ENCODE measurements around the gene MORC2.

DNA sequence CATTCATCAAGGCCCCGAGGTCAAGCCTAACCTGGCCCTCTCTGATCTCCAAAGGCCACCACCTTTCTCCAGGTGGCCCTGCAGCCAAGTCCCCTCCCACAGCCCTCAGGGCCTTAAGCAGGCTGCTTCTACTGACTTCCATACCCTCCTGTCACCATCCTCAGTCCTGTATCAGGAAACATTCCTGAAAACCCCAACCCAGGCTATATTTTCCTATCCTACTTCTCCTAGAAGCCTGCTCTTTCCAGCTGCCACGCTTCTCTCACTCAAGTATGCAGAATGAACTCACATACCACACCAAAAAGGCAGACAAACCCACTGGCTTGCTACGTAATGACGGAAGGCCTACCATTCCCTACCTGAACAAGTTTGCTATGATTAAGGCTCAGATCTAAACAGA lies 23.6 kb downstream of the MORC2 start:
- TF ChIP-seq, protein P1, sequence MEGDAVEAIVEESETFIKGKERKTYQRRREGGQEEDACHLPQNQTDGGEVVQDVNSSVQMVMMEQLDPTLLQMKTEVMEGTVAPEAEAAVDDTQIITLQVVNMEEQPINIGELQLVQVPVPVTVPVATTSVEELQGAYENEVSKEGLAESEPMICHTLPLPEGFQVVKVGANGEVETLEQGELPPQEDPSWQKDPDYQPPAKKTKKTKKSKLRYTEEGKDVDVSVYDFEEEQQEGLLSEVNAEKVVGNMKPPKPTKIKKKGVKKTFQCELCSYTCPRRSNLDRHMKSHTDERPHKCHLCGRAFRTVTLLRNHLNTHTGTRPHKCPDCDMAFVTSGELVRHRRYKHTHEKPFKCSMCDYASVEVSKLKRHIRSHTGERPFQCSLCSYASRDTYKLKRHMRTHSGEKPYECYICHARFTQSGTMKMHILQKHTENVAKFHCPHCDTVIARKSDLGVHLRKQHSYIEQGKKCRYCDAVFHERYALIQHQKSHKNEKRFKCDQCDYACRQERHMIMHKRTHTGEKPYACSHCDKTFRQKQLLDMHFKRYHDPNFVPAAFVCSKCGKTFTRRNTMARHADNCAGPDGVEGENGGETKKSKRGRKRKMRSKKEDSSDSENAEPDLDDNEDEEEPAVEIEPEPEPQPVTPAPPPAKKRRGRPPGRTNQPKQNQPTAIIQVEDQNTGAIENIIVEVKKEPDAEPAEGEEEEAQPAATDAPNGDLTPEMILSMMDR (IDR thresholded peaks at IDR 0.05): no peak
- TF ChIP-seq POLR2A (IDR thresholded peaks at IDR 0.05) (no peak), POLR2AphosphoS5 (IDR thresholded peaks at IDR 0.05) (no peak)

All from breast epithelium (tissue), 3 donors.